NCI-H82 treated with DMSO at 0.1 percent for 48 hours (cell line): ENCODE measurements around the gene SREBF2.

ENCODE experiments used
- DNase-seq: peaks from one replicate; lab custom pipeline; 2025; ENCODE audit not compliant: unreplicated experiment; lab: John Stamatoyannopoulos, UW

The SREBF2 gene

GRCh38 chr22:41906822-41907221 is 73.9 kb downstream of the SREBF2 start:
- DNase-seq: no peak

GRCh38 chr22:41907436-41908401 is 74.8 kb downstream of the SREBF2 start:
- DNase-seq: no peak

DNA sequence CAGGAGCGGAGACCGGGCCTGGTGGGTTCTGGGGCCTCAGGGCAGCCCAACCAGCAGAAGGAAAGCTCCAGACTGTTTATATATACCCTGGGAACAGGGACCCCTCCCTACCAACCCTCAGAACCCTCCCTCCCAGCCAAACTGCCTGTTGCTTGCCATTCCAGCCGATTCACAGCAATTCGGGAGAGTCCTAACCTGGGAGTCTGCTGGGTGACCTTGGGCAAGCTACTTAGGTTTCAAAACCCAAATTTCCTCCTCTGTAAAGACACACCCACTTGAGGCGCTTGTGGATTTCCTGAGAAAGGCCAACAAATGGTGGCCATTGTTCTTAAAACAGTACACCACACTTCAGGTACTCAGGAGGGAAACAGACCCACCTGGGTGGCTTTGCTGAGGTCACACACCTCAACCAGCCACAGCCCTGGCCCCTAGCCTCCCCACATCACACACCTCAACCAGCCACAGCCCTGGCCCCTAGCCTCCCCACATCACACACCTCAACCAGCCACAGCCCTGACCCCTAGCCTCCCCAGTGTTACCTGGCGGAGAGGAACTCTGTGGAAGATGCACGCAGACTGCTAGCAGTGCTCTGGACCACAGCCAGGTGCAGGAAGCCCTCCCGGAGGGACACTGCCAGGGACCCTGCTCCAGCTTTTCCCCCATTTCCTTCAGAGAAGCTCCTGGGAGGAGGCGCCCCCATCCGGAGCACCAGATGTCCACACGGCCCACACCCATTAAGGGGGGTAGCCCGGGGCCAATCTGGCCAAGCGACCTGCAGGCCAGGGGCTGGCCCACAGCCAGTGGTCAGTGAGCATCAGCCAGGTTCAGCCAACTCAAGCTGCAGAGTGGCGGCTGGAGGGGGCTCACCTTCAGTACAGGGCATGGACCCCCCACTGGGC is 75.8 kb downstream of the SREBF2 start:
- DNase-seq: no peak

GRCh38 chr22:41909310-41910049 is 76.6 kb downstream of the SREBF2 start:
- DNase-seq: no peak

DNA sequence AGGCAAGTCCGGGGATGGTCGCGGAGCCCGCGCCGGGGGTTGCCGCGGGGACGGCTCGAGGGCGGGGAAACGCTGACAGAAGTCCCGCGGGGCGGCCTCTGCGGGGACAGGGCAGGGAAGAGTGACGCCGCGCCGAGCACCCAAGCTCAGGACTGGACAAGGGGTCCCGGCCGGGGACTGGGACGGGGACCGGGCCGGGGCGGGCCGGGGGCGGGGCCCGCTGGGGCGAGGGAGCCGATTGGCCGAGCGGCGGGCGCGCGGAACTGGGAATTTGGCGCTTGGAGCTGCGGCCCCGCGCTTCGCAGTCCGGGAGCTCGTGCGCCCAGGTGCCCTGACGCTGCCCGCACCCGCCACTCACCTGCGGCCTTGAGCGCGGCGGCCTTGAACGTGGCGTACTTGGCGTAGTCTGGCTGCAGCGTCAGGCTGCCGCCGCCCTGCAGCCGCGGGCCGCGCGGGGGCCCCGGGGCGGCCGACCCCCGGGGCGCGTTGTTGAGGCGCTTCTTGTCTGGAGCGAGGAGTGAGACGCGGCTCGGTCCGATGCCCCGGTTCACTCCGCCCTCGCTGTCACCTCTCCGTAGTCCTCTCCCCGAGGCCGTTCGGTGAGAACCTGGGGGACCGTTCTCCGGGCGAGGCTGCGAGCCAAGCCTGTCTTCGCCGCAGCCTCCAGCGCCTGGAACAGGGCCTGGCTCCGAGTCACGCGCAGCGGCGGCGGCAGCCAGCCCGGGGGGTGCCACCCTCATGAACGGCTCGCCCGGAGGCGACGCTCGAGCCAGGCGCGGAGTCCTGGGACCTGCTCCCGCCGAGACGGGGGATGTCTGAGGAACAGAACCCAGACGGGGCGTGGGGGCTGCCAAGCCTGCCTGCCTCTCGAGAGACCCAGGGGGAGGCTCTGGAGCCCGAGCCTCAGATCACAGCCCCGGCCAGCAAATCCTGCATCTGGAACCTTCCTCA is 77.4 kb downstream of the SREBF2 start:
- DNase-seq: no peak

DNA sequence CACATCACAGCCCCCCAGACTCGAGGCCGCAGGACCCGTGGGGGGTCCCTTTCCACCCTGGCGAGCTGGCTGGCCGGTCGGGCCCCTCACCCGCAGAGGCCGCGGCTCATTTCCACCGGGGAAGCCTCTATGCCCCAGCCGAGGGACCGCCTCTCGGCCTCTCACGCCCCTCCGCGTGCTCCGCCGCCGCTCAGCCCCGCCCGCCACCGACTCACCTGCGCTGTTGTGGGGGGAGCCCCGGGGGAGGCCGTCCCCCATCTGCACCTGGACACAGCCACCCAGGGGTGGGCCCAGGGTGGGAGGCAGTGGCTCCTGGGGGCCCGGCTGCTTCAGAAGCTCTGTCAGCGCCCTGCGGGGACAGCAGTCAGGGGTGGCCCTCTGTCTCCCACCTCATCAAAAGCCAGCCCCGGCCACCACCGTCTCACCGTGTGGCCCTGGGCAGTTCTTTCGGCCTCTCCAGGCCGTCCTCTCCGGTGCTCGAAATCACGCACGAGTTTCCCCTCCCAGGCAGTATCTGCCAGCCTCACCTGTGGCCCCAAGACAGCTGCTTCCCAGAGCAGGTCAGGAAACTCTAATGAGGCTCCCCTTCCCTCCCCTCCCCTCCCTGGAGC is 78.2 kb downstream of the SREBF2 start:
- no peak for DNase-seq

- no peak for DNase-seq
Measured at GRCh38 chr22:41912338-41913039, 79.6 kb downstream of the SREBF2 start.

GRCh38 chr22:41913040-41913719 is 80.3 kb downstream of the SREBF2 start:
- DNase-seq: no peak

DNA sequence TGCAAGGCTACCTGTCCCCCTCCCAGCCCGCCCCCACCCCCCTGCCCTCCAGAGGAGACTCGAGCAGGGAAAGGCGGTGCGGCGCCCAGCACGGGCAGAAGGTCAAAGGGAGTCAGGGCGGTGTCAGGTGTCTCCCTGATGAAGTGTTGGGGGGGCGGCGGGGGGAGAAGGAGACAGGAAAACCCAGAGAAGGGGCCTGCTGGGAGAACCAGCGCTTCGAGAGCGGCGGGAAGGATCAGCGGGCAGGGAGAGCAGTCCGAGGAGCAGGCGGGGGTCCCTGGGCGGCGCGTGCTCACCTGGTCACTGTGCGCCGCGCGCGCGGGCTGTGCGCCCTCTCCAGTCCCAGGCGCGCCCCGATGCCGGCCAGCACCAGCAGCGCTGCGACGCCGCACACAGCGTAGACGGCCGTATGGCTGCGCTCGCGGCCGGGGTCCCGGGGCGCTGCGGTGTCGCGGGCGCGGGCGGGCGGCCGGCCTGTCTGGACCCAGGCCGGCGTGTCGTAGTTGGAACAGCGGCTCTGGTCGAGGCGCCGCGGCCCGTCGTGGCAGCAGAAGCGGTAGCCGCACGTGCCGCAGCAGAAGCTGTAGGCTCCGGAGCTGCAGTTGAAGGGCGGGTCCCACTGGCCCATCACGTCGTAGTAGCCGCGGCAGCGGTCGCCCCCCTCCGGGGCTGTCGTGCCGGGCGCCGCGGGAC is 81.1 kb downstream of the SREBF2 start:
- DNase-seq: no peak

GRCh38 chr22:41914611-41915034 is 81.7 kb downstream of the SREBF2 start:
- DNase-seq: no peak

- no peak for DNase-seq
Measured at GRCh38 chr22:41915035-41915785, 82.3 kb downstream of the SREBF2 start, which contains the start of gene SHISA8. Gene SHISA8, minus strand, starts transcription at chr22:41915074. Its CDS starts 407 bp downstream, at chr22:41914667.

DNA sequence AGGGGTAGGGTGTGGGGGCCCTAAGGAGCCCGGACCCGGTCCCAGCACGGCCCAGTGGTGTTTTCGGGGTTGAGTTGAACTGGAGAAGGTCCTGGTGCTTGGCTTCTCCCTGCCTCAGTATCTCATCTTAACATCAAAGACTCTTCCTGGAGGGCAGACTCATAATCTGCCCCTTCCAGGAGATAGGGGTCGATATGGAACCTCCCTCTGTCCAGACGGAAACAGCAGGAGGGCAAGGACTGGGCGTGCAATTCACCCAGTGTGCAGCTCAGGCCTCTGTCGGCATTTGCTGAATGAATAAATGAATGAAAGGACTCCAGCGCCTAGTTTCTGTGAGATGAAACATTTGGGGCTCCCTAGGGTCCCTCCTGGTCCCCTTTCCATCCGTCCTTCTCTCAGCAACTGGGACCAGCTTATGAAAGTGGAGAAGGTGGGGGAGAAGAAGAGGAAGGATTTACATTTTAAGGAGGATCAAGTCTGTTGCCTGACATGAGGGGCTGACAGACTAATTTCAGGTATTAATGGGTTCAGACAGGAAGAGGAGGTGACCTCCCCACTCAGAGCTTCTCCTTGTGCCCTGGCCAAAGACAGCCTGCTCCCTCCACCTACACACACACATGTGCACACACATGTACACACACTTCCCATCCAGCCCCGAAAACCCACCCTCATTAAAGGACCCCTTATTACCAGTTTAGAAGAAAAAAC is 83.0 kb downstream of the SREBF2 start:
- DNase-seq: no peak

DNA sequence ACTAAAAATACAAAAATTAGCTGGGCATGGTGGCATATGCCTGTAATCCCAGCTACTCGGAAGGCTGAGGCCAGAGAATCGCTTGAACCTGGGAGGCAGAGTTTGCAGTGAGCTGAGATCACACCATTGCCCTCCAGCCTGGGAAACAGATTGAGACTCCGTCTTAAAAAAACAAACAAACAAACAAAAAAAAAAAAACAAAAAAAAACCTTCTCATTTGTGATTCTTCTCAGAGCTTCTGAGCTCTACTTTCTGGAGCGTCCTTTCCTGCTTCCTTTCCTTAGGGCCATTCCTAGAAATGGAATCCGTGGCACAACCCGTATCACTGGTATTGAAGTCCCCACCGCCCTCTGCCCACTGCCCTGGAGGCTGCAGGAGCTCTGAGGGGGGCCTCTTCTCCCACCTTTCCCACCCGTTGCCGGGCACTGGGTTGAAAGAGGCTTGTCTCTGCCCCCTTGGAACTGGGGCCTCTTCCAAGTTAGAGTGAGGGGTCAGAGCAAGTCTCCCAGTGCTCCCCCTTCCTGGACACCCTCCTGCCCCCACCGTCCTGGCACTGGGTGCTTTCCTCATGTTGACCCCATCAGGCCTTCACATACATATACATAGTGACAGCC is 83.9 kb downstream of the SREBF2 start:
- no peak for DNase-seq

GRCh38 chr22:41917375-41917902 is 84.5 kb downstream of the SREBF2 start:
- no peak for DNase-seq
